HG02943 (cell line): Measurements from ENCODE around the gene TBL1X.

Source experiments
- ATAC-seq: cut with Tn5 transposase; IDR thresholded peaks from one replicate; pipeline ENCODE4 v1.9.1; 2021; ENCODE audit warnings: mild to moderate bottlenecking, low read depth, moderate library complexity; ENCODE audit not compliant: unreplicated experiment

TBL1X gene

DNA sequence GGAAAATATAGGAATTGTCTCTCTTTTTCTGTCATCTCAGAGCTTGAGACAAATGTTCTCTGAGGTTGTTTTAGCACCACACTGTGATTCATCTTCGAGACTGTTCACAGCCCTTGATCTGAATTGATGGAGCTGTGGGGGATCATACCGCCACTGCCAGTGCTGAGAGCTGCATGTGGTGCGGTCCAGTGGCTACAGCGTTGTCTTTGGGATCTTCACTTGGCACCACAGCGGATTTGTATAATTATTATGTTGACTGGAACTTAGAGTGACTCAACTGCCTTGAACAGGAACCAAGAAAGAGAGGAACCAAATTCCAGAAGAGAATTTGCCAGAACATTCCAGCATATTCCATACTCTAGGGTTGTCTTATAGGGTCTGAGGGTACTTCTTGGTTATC is 29.1 kb downstream of the TBL1X start:
- ATAC-seq: no peak

DNA sequence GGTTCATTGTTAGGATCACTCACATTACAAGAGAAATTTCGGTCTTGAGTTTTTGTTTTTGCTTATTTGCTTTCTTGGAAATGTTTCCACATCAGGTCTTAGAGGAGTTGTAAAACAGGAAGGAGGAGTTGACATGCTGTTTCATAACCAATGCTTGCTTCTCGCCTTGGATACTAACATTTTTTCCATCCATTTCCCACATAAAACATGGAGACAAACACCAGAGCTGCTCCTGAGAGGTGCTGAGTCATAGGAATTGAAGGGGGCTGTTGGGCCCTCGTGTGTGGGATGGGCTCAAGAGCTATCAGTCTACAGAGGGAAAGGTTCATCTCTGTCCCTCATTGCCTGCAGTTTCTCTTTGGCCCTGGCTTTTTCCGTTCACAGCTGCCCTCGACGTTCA is 29.9 kb downstream of the TBL1X start:
- ATAC-seq: no peak

DNA sequence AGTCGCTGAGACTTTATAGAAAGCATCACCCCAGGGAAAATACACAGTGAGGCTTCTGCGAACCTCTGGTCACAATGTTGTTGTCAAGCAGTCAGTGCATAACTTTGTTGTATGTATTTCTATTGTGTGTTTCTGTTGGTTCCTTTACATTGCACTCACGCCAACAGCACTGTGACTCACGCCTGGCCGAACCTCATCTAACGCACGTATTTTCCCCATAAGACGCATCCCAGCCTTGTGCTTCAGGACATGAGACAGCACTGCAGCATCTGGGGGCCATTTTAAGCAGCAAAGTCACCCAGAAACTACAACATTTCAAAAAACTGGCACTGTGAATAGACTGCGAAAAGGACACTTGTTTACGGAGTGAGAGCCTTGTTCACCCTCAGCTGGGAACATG is 30.6 kb downstream of the TBL1X start:
- ATAC-seq: no peak

DNA sequence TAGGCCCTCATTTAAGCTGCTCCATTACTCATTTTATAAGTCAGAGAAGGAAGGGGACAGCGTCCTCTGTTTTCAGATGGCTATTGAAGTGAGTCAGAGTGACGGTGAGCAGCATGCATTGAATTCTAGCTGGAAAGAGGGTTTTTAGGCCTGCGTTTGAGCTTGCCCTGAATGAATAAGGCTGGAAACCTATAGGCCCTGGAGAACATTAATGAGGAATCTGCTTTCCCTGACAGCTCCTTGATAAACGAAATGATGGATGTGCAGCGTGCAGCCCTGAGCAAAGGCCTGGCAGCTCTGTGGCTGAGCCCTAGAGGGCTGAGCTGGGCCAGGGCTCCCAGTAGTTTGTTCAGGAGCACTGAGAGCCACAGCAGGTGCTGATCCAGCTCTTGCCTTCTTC is 33.4 kb downstream of the TBL1X start:
- no peak for ATAC-seq

DNA sequence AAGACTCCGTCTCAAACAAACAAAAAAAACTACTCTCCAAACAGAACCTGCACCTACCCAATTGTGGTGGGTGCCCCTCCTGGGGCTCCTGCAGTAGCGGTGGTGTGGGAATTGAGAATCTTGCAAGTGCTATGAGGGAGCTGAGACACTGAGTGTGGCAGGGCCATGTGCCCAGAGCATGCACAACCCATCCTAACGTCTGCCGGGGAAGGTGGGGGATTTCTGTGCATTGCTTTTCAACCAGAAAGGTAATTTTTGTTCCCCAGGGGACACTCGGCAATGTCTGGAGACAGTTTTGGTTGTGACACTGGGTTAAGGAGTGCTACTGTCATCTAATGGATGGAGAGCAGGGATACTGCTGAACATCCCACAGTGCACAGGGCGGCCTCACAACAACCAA is 35.7 kb downstream of the TBL1X start:
- no peak for ATAC-seq

DNA sequence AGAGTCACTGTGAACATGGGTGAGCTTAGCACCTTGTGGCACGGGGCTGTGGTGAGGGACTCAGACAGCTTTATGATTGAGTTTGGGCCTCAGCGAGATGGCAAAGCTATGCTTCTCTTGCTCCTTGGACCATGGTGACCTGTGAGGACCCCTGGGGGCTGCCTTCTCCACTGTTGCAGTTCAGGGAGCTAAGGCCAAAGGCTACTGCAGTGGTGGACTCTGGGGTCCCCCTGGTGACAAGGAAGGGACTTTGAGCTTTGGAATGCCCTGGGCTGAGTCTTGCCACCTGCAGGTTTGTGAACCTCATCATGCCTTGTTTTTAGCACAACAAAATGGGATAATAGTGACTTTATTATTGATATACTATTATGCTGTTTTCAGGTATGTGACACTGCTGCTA is 36.5 kb downstream of the TBL1X start:
- no peak for ATAC-seq

DNA sequence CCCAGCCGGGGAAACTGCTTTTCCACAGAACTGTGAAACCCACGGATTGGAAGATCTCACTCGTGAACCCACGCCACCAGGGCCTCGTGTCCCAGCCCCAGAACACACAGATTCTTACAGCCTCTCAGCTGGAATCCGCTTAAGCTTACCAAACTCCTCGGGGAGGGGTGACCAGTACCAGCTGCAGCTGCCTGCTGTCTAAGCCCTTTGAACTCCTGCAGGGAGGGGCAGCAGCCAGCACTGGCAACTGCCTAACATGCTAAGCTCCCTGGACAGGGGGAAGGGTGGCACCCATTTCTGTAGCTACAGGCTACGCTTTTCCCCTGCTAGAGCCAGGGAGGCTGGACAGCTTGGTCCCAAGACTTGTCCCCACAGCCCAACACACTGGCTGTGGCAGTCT is 38.4 kb downstream of the TBL1X start:
- ATAC-seq: no peak

DNA sequence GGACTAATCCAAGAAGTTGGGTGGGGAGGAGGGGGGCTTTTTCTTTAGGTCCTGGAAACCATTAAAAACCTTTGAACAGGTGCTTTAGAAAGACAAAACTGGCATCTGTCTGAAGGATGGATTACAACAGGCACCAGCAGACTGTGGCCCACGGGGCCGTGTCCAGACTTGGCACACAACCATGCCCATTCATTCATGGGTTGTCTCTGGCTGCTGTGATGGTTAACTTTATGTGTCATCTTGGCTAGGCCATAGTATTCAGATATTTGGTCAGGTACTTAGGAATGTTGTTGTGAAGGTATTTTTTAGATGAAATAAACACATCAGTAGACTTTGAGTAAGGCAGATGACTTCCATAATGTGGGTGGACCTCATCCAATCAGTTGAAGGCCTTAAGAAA is 45.5 kb downstream of the TBL1X start:
- no peak for ATAC-seq

DNA sequence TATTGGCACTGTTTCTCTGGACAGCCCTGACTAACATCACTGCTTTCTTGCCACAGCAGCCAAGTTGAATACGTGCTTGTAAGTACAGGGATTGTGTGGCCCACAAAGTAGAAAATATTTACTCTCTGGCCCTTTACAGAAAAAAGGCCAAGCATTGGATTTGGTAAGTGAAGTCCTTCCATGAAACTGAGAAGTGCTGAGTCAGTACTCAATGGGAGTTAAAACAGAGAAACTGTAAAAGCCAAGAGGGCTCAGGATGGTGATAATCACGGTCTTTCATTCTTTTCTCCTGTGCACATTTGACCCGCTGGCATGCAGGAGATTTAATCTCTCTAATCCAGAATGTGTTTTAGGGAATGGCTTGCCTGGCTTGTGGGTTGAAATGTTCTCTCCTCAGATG is 46.1 kb downstream of the TBL1X start:
- ATAC-seq: no peak

DNA sequence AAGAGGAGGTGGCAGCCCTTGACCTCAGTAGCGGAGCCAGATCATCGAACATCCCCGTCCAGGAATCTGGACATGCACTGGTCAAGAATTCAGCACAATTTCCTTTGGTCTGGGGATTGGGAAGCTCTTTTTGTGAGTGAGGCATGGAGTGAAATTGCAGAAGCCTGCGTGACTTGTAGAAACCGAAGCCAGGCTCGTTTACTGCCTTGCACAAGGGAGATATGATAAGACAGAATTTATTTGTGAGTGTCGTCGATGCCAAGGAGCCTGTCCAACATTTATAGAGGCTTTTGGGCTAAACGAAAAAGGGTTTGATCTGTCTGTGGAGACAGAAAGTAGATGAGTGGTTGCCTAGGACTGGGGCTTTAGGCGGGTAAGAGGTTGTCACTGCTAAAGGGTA is 50.6 kb downstream of the TBL1X start:
- no peak for ATAC-seq

DNA sequence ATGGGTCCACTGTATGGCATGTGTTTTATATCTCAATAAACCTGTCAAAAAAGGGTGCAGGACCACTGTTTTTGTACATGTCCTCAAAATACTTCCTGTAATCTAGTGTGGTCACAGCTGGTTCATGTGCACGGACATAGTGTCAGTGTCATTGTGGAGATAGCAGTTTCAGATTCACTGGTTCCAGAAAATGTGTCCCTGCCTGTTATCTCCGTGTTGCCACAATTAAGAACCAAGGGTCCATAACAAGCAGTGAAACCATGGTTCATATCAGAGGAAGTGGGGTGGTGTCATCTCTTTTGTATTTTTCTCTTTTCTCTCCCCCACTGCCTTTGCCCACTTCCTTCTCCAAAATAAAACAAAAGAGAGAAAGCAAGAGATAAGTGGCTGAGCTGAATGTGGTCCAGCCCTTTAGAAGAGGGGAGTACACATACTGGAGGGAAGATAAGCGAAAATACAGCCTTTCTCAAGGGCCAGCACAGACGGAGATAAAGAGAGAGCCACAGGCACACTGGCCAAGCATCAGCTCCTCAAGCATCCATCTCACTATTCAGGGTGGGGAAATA is 51.2 kb downstream of the TBL1X start:
- ATAC-seq: no peak

DNA sequence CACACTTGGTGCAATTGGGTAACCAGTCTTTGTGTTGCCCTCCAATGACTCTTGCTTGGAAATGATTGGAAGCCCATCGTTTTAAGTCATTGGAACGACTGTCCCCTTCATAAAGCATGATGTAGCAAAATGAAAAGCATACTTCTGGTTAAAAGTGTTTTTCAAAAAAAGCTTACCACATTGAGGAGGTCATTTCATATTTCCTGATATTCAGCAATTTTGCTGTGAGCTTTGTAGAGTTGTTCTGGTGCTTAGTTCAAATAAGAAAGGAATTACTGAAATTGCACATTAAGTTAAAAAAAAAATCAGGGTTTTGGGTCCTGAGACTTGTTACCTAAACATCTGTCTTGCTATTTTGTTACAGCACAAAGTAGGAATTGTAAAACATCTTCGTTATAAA is 51.8 kb downstream of the TBL1X start:
- no peak for ATAC-seq

DNA sequence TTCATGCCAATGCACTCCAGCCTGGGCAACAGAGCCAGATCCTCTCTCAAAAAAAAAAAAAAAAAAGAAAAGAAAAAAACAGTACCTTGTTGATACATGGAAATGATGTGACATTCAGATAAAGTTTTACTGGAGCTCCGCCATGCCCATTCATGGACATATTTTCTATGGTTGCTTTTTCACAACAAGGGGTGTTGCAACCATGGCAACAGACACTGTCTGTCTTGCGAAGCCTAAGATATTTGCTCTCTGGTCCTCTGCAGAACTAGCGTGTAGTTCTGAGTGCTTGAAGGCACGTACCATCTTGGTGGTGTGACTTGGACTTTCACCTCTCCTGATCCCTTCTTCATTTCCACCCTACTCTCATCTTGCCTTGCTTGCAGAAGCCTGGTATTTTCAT is 53.2 kb downstream of the TBL1X start:
- no peak for ATAC-seq

DNA sequence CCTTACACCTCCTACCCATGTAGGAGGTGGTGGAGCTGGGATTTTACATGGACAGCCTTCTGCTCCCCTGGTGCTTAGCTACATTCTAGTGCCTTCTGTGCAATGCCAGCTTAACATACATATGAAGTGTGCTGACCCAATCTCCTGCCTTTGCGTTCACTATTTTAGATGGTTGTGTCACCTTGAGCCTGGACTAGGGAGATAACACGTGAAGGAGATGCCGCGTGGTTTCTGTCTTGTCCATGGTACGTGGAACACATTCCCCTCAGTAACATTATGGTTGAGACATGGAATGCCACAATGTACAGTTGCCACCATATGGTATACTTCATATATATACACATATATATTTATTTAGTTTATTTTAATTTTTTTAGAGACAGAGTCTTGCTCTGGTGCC is 54.0 kb downstream of the TBL1X start:
- no peak for ATAC-seq

DNA sequence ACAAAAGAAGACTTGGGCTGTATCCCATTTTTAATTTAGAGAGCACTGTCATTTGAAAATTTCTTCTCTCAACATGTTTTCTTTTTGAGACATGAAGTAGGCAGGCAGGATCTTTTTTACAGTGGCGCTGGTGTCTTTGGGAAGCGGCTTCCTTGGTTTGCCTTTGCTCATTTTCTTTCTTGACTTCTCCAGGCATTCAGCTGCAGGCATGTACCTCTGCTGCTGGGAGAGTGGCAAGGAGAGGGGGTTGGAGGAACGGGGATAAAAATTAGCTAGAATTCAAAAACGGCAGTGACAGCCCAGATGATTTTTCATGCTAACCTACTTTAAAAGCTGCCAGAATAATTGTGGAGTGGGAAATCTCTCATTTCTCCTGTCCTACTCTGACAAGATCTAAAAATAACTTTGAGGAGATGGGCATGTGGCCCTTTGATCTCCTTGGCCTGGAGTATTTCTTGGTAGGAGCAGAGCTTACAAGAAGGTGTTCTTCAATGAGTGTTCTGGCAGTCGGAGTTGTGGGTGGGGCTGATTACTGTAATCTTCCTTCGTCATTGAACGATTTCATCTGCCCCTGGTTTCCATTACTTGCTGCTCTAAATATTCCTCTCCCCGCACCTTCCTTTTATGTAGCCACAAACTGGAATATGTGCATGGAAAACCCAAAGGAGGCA is 54.8 kb downstream of the TBL1X start:
- ATAC-seq: no peak

DNA sequence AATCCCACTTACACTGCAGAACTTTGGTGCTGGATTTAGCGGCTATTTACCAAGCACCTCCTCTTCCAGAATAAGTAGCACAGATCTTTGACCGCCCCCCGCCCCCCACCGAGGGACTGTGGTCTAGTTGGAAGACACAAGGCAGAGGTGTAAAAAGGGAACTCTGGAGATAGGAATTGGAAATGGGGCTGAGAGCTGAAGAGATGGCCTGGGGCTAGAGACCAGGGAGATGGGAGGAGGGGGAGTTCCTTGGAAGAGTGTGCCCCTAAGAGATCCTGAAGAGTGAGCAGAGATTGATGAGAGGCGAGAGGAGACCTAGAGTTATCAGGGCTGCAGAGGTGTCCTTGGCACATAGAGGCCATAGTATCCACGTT is 55.3 kb downstream of the TBL1X start:
- no peak for ATAC-seq

DNA sequence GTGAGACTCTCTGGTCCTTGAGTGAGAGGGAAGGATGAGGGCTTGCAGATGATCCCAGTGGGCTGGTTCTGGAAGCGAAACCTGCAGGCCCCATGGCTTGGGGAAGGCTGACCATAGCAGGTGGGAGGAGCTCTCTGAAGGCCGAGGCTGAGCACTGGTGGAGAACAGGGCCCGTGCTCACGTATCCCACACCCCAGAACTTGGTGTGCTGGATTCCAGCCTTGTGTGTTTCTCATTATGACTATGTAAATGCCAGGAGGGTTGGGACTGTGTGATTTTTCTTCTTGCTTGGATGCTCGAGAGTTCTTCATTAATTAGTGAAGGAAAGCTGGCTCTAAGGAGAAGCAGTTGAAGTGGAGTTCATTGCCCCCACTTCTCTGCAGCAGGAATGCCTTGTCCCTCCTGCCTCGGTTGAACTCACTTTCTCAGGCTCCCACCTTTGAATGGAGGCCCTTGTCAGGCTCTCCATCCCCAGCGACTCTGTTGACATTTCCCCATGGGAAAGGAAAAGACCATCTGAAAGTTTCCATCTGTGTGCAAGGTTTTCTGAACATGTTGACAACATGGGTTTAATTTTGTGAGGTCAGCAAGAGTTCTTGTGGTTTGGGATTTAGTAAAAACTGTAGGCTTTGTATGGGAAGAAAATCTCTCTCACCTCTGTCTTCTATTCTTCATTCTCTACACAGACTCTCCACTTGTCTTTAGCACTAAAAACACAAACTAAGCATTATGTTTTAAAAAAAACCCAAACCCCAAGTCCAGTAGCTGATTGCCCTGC is 57.7 kb downstream of the TBL1X start:
- ATAC-seq: no peak

DNA sequence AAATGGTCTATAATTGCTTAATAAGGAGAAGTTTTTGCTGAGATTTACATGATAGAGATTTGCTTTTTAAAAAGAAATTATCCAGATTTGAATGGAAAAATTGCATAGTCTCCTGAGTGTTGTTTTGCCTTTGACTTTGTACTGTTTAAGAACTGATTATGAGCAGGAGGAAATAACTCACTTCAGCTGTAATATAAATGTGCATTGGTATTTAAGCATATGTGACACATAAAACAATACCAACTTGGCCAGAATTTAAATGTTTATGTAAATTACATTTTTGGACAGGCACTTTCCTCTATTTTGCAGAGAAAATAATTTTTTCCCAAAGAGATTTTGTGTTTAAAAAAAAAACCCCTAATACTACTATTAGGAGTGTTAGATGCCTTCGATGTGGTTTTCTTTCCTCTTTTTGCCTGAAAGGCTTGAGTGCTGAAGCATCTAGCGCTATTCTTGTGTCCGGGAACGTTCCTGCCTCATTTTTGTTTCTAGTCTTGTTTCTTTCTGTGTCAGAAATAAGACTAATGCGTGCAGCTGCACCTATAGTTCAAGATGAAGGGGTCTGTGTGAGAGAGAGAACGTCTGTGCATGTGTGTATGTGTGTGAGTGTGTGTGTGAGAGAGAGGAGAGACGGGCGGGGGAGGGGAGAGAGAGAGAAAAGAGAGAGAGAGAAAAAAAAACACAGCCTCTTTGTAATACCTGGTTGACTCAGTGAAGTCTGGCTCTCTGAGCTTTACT is 60.8 kb downstream of the TBL1X start:
- no peak for ATAC-seq

DNA sequence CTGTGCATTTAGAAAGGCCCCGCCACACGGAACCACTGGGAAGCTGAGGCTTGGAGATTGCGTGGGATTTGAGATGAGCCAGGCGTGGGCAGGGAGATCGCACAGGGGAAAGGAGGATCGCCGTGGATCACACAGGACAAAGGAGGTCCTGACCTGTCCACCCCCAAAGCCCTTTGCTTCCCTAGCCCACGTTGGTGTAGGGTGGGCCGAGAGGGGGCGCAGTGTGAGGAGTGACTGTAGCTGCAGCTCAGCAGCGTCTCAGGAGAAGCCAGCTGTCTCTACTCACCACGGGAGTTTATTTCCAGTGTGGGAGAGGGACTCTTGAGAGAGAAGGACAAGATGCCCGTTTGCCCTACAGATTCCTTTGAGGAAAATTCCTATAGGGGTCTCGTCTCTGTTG is 62.1 kb downstream of the TBL1X start:
- ATAC-seq: no peak

DNA sequence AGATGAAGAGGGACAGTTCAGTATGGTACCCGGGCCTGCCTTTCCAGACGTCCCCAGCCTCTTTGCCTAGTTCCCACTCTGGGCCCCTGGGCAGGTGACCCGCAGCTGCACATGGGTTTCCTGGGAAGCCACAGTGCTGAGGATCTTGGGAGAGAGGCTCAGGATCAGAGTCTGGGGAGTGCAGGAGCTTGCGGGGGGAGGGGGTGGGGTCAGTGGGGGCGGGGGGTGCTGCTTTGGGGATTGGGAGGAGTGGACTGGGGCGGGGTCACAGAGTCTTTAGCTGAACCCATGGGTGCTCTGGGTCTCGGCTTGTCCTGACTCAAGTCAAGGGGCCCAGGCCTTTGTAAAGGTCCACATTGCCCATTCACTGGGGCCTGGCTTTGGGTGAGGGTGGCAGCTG is 63.6 kb downstream of the TBL1X start:
- no peak for ATAC-seq

DNA sequence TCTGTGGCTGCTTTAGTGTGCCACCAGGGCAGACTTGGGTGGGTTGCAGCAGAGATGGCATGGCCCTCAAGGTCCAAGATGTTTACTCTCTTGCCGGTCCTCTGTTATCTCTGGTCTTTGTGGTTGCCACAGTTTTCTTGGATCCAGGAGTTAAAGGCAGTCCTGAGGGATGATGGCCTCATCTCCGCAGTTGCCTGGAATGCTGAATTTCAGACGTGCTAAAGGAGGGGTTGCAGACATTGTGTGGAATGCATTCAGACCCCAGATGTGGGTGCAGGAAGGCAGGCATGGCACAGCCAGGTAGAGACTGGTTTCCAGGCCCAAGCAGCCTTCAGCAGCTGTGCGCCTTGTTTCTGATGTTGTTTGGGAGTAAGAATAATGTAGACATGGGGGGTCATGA is 64.4 kb downstream of the TBL1X start:
- ATAC-seq: no peak
